Adrenal gland (tissue), 5 donors: ENCODE measurements around the gene SPAG16.

Source experiments
- CTCF ChIP-seq, 6 experiments: fragments of 450-650 bp in 4 of 6; fragments of 200-600 bp in 2 of 6; sonication (generic) in 1 of 6; IDR thresholded peaks; 1 replicate in 5 of 6; 2 replicates in 1 of 6; pipeline versions ENCODE4 v1.5.1 to v1.8.0; 2016 to 2021; ENCODE audit warnings: antibody characterized with exemption in 6 of 6, mild to moderate bottlenecking in 2 of 6, moderate library complexity in 1 of 6
- POLR2A ChIP-seq, 2 donors: fragments of 450-650 bp; IDR thresholded peaks; one replicate each; pipeline ENCODE4 v1.6.1; 2017; ENCODE audit warnings: antibody characterized with exemption in 2 of 2, mild to moderate bottlenecking in 2 of 2, moderate library complexity in 1 of 2
- donor health status: DM: no; HTN: no; CAD: no.

DNA sequence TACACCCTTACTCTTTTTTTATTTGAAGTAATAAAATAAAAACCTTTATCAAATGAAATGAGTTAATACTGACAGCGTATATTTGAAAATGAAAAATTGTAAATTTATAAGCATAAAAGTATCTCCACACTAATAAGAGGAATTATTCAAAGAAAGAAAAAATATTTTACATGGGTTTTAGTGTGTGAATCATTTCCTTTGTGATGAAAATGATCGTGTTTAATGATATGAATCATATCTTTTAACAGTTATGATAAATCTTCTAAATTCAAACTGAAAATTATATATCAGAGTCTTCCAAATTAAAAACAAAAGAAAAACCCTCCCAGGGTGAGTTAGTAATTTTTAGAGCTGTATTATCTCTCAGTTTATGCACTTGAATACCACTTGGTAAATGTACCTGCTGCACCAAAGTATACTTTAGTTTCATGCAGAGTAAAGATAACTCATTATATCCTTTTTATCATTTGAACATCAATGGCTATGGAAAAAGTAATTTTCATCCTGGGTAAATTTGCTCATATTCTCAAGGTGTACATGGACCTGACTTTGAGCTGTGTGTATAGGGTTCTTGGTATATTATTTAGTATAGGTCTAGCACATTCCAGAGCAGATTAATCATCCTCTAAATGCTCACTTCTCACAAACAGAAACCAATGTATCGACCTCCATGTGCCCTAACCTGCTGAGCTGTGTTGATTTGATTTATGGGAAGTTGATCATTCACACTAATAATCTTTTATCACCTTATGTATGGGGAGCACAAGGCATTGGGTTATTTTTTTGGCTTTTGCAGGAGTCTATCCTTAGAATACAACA, 1027.9 kb downstream of the SPAG16 start:
- TF ChIP-seq CTCF (IDR thresholded peaks at IDR 0.05), result no peak
- TF ChIP-seq POLR2A (IDR thresholded peaks at IDR 0.05), result no peak
